D721Med (cell line): Measurements from ENCODE around the gene ZNF366.

Experiments used
- DNase-seq: peaks from one replicate; pipeline ENCODE4 v3.0.0; 2011; ENCODE audit warnings: low spot score; ENCODE audit not compliant: insufficient read length
- FAIRE-seq: peaks from 2 replicates; lab custom pipeline; 2011; peaks lifted over from hg19 to GRCh38; lab: Jason Lieb, UNC
- CTCF ChIP-seq: IDR thresholded peaks from 2 replicates; pipeline ENCODE4 v1.5.1; 2012; ENCODE audit warnings: mild to moderate bottlenecking, control low read depth; ENCODE audit not compliant: insufficient read depth; ENCODE audit errors: missing control alignments

ZNF366 gene

GRCh38 chr5:72537166-72537565 lies 30.0 kb upstream of the ZNF366 start:
- DNase-seq (no peak), FAIRE-seq (peak; percentile 94)
- TF ChIP-seq CTCF, result no peak

GRCh38 chr5:72531496-72532190 lies 24.4 kb upstream of the ZNF366 start:
- TF ChIP-seq CTCF, result no peak
- DNase-seq (no peak), FAIRE-seq (no peak)

GRCh38 chr5:72530196-72530595 lies 23.0 kb upstream of the ZNF366 start:
- no peak for TF ChIP-seq CTCF
- DNase-seq (no peak), FAIRE-seq (no peak)

- TF ChIP-seq CTCF, result no peak
- DNase-seq (no peak), FAIRE-seq (no peak)
These were observed 22.2 kb upstream of the ZNF366 start for GRCh38 chr5:72529383-72529782.

- no peak for FAIRE-seq
- no peak for TF ChIP-seq CTCF
- no peak for DNase-seq
These were observed 18.6 kb upstream of the ZNF366 start for GRCh38 chr5:72525816-72526215.

GRCh38 chr5:72523960-72524582 lies 16.9 kb upstream of the ZNF366 start:
- FAIRE-seq, result peak; percentile 64
- peak; percentile 67 for TF ChIP-seq CTCF
- no peak for DNase-seq

GRCh38 chr5:72522607-72523006 lies 15.4 kb upstream of the ZNF366 start:
- TF ChIP-seq CTCF, result no peak
- DNase-seq (no peak), FAIRE-seq (no peak)
